ENCODE results near the gene TGFA. TPM values are rescaled to one million over a fixed set of nuclear protein-coding genes. Genes with fewer than 3 reads are reported as not detected.
A peak's percentile ranks its signal among the peaks of the same experiment; 100 is the strongest.

Gene TGFA
- total RNA-seq, 1 experiment from 2014 or later: 4.2 TPM

DNA sequence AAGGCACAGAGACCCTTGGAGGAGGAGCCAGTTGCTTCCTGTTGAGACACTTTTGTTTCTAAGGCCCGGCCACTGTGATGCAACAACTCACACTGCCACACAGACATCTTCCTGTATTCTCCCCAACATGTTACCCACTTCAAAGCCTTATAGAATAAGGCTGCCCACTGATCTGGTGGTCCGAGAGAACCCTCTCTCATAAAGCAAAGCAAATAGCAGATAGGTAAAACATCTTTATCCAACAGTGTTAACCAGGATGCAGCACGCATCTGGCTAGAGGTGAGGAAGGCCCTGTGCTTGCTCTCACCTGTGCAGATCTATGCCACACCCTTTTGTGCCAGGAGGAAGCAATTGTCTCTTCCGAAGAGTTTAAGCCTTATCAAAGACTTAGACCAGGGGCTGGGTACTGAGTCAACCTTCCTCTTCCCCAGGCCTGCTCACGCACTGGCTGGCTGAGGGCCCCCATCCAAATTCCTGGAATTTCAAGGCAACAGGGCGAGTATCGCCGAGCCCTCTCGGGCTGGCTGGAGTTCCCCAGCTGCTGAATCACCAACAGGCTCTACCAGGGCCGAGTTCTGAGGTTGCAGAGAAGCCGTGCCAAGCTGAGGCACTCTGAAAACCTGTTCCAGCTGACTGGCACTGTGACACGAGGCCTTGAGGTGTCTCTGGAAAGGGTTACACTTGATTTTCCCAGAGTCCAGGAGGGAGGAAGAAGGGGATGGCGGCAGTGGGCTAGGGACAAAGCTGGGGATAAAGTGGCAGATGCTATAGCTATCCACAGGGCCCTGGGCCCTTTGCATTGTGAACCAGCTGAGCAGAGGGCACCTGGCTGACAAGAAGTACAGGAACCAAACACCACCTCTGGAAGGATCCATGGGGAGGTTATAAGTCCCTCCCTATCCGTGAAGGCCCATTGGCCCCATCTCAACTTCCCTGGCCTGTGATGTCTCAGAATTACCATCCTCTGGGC lies 29.3 kb downstream of the TGFA start:
- DNase-seq (ENCODE audit: low read depth): peak; percentile 90

DNA sequence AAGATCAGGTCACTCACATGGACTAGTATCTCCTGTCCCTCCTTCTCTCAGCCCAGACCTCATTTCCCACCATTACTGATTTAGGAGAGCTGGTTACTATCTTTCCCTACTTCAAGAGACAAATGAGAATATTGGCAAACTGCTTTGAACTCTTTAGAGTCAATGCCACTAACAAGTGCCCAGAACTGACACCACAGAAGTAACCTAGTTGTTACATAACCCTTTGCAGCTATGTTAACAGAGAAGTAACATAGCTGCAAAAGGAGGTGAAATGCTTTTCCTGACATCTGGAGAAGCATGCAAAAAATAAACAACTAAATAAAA lies 30.0 kb downstream of the TGFA start:
- no peak for DNase-seq (ENCODE audit: low read depth)

DNA sequence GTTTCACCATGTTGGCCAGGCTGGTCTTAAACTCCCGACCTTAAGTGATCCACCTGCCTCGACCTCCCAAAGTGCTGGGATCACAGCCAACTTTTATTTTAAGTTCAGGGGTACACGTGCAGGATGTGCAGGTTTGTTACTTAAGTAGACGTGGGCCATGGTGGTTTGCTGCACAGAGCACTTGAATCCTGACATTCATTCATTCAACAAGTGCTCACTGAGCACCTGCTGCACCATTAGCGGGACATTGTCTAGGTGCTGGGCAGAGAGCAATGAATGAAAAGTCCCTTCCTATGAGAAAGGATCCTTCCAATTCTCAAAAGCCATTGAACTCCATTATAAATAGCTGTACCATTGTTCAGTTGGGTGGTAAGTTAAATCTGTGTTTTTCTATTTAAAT lies 31.0 kb downstream of the TGFA start:
- DNase-seq (ENCODE audit: low read depth): no peak

DNA sequence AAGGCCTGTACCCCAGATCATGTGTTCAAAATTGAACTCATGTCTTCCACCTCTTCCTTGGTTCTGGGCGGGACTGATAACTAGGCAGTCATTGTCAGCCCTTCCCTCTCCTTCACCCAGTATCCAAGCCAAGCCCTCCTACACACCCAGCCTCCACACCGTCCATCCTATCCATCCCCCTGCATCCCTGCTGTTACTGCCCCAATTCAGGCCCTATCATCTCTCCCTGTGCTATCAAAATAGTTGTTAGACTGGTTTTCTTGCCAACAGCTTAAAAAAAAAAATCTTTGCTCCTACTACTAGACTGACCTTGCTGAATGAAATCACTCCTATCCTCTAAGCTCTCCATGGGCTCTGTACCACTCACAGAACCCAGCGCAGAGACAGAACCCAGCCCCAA lies 32.8 kb downstream of the TGFA start:
- no peak for DNase-seq (ENCODE audit: low read depth)

DNA sequence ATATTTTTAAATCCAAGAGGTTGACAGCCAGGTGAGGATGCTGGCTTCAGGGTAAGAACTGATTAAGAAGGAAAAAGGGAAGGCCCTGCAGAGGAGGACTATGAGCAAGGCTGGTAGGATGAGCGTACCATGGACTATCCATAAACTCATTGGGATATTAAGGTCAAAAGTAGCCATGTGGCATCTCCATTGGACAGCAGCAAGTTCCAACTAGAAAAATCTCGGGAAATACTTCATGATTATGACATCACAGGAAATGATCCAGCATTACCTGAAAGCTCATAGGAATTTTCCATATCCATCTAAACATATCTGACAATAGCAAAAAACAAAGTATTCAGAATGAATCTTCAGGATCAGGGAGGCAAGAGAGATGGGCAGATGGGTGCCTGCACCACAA lies 34.2 kb downstream of the TGFA start:
- no peak for DNase-seq (ENCODE audit: low read depth)

DNA sequence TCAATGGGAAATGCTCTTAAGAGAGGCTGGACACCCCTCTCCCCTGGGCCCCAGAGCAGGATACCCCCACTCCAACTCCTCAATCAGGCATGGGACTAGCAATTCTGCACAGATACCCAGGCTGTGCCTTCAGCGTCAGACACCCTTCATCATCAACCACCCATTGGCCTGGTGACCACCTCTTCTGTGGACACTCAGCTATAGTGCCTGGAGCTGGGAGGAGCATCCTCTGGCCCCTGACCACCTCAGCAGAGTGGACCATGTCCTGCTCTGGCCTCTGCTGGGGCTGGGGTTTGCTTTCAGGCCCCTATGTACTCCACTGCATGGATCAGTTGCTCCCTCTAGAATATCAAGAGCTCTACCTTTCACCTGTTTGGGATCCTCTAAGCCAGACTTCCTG lies 35.1 kb downstream of the TGFA start:
- DNase-seq (ENCODE audit: low read depth): no peak

DNA sequence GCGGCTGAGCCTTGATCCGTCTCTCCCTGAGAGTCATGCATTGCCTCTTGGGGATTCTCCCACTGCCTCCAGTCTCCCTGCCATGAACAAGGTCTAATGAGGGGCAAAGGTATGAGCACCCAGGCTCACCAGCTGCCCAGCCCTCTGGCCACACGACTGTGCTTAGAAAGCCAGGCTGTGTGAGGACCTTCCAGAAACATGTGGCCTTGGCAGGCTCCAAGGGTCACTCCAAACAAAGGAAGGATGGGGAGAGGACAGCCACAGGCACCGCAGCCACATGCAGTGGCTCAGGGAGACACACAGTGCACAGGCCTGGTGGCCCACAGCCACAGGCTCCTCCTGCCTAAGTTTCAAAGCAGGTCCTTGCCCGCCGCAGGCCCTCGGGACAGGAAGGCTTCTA lies 35.8 kb downstream of the TGFA start:
- DNase-seq (ENCODE audit: low read depth): no peak

DNA sequence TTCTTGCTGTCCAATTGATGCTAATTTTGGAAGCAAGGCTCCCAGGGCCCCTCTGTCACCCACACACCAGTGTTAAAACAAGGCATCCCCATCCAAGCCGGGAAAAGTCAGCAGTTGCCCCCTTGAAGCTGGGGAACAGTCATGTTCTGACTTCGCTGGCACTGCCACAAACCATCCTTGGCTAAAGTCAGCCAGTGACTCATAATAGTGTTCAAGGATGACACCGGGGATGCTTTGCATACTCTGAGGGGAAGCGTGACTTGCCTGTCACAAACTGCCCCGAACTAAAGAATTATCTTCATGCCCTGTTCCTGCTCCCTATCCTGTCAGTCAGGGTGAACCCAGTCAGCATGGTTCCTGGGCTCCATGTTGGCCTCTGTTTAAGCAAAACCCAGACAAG lies 37.0 kb downstream of the TGFA start:
- DNase-seq (ENCODE audit: low read depth): peak; percentile 71

DNA sequence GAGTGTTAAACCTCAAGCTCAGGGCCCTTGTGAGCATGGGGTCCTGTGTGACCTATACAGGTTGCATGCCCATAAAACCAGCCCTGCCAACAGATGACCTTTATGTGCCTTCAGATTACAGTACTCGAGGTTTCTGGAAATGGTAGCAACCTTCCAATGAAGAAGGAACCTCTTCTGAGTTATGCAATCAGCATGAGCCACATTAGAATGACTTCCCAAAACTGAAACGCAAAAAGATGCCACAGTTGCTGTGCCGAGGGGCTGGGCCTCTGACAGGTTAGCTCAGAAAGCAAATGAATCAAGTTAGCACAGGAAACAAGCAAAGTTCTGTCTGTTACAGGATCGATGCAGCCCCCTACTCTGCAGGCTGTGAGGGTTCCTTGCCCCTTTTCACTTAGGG lies 37.7 kb downstream of the TGFA start:
- DNase-seq (ENCODE audit: low read depth): no peak

DNA sequence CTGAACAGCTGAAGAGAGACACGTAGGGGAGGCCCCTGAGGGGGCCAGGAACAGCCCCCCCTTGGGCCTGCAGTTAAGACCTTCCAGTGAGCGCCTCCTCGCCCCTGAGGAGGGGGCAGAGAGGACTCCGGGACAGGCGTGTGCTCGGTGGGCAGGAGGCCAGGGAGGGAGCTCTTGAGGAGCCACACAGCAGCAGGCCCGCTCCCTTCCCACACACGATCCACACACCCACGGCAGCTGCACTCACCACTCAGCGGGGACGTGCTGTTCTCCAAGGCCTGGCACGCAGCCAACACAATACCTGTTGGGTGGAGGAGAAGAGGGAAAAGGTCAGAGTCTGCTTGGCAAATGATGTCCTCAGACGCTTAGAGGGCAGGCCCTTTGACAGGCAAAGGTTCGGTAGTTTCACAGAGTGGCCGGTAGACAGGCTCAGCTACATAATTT lies 39.0 kb downstream of the TGFA start:
- DNase-seq (ENCODE audit: low read depth): no peak

DNA sequence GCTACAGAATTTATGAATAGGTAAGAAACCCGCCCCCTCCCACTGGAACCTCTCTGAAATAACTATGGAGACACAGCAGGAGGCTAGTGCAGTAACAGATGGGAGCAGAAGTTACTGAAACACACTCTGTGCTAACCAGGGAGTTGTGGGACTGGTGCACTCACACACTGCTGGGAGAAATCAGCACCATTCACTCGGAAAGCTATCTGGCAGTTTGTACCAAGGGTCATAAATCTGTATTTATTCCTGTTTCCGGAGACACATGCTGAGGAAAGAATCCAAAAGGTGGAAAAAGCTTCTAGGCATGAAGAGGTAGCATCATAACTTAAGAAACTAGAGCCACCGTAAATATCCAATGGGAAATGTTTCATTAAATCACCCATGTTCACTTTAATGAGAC lies 39.9 kb downstream of the TGFA start:
- no peak for DNase-seq (ENCODE audit: low read depth)

DNA sequence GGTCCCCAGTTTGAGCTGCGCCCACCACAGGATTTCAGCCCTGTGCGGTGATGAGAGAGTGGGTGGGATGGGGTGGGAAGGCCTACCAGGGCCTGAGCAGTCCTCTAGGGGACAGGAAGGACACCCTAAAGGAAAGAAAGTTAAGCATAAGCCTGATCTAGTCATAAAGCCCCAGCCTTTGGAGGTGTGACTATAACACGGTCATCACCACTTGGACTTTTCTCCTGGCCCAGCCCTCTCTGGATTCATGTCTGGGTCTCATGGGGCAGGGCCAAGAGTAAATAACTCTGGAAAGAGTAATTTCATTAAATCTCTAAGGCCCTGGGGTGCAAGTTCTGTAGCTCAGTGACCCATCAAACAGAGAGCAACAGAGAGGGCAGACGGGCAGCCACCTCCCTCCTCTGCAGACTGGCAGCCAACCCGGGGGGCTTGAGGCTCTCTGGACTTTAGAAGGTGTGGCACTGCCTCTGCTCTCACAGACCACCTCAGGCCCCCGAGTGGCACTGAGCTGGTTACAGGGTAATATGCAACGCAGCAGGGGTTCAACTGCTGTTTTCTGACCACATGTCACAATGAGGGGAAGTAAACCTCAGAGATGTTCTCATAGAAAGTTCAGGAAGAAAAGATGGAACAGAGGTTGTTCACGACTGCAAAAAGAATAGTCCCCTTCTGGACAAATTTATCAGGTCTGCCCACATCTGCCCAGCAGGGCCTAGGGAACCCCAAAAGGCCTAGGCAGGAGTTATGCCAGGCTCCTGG lies 41.5 kb downstream of the TGFA start:
- DNase-seq (ENCODE audit: low read depth): no peak

DNA sequence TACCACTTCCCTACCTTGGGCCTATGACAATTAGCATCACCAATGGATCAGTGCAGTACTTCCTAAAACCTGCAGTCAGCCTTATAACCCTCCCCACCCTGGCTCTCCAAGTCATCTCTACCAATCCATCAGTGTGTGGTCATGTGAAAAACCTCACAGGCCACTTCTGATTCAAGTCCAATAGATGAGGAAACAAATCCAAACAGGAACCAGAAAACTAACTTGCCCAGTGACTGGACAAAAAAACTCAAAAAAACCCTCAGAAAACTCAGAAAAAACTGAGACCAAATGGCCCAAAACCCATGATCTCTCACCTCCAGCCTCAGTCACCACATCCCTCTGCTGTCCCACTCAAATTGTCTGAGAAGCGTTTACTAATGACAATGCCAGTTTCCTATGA lies 43.3 kb downstream of the TGFA start:
- DNase-seq (ENCODE audit: low read depth): no peak

DNA sequence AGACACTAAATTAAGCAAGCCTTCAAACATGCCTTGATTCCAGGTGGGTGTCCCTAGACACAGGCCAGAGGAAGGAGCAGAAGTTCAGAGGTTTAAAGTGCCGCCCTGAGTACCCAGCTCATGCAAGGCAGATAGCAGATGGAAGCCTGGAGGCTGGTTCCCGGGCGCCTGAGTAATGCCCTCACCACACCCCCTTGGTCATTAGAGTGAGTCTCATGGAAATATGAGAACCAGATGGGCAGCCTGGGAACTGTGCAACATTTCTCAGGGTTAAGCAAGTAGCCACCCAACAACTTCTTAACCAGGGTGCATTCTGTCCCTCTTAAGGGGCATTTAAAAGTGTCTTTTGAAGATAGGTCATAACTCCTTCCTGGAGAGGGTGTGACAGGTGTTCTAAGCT lies 44.1 kb downstream of the TGFA start:
- DNase-seq (ENCODE audit: low read depth): peak; percentile 59

DNA sequence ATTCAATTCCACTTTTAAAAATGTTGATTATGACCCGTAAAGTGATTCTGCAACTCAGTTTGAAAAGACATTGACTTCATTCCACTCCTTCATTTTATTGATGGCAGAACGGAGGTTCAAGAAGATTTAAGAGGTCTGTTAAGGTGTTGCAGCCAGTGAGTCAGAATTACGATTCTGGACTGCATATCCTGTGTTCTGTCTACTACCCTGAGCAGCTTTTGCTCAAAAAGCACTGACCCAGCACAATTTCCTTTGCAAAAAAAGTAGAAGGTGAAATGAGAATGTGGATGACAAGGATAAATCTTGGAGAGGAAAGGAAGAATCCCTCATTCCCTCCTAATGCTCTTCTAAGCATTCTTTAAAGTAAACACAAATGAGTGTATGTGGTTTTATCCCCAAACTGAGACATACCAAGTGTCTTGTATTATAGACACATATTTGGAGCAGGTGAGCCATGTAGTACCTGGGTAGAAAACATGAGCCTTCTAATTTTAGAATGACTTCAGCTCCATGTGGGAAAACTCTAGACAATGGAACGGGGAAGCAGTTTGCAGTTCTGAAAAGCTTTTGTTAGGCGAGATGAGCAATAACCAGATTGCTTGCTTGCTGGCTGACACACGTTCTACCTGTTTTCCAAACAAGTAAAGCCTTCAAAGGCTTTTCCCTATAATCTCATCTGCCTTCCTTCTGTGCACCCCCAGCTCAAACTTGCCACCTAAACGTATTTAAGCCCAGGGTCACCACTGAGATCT lies 44.7 kb downstream of the TGFA start:
- DNase-seq (ENCODE audit: low read depth): no peak

DNA sequence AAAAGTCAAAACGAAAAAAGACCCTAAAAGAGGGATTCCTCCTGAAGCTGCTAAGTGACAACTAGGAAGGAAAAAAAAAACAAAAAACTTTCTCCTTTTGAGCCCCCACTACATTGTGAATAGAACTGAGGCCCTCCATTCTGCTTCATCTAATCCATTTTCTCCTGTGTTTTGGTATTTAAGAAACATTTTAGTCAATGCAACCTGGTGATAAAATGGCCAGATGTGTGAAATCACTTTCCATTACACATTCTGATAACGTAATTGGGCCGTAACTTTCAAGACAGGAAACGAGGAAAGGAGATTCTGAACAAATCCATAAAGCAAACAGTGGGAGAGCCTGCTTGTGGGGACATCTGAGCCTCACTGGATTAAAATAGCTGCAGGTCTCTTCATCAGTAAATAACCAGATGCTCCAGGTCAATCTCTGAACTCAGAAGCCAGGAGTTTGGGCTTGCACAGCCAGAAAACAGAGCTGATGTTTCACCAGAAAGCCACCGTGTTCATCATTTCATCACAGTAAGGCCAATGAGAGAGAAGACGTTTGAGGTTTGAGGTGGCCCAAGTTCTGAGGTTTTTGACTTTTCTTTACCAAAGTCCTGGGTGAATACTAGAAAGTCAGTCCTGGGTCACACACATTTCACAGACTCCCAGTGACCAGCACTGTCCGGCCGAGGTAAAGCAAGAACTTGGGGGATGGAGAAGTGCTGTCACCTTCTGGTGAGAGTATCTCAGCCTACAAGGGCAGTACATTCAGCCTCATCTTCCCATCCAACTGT lies 47.8 kb downstream of the TGFA start:
- no peak for DNase-seq (ENCODE audit: low read depth)

DNA sequence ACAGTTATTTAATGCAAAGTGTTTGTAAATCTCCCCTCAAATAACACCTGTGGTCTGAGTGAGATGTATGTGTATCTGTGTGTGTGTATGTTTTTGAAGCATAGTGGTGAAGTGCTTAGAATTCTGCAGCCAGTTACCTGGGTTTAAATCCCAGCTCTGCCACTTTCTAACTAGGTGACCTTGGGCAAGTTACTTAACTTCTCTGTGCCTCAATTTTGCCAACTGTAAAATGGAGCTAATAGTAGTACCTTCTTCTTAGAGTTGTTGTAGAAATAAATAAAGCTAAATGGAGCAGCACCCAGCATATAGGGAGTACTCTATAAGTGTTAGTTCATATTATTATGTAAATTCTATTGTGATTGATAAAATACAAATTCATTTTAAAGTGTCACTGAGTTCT lies 48.9 kb downstream of the TGFA start:
- DNase-seq (ENCODE audit: low read depth): no peak

DNA sequence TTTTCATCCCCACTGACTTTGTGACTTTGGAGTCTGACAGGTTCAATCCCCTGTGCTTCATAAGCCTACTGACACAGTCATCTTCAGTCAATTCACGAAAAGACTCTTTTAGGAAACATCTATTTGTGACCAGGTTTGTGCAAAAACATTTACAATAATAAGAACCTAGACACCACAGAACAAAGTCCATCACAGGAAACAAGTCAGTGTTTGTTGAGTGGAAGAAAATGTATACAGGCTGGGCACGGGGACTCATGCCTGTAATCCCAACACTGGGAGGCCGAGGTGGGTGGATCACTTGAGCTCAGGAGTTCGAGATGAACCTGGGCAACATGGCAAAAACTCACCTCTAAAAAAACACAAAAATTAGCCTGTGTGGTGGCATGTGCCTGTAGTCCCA lies 49.7 kb downstream of the TGFA start:
- no peak for DNase-seq (ENCODE audit: low read depth)

DNA sequence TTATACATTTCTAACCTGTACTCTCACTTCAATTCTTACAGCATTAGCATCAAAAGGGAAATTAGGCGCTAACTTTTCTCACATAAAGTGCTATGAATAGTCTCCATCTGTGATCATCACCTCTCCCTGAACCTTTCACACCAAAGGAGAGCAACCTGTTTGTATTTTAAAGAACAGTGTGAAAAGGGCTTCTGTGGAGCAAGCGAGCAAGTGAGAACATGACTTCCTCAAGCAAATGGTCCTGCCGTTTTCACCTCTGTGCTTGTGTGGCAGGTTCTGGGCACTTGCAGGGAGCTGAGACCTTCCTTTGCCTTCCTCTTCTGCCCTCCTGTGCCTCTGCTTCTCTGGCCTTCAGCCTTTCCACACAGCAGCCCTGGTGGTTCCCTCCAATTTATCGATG lies 51.9 kb downstream of the TGFA start:
- DNase-seq (ENCODE audit: low read depth): no peak

DNA sequence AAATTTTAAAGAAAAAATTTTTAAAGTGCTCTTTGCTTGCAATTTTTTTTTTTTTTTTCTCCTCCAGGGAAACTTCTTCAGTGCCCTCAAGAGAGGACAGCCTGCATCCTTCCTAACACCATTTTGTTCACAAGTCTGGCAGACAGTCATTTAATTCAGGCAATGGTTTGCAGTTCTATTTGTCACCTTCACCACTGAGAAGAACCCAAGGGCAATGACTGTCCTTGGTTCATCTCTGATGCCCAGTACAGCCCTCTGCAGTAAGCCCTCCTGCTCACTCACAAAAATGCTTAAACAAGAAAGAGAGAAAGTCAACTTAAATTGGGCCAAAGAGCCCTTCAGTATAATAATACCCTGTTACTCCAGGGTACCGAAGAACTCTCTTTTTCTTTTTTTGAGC lies 52.4 kb downstream of the TGFA start:
- no peak for DNase-seq (ENCODE audit: low read depth)

DNA sequence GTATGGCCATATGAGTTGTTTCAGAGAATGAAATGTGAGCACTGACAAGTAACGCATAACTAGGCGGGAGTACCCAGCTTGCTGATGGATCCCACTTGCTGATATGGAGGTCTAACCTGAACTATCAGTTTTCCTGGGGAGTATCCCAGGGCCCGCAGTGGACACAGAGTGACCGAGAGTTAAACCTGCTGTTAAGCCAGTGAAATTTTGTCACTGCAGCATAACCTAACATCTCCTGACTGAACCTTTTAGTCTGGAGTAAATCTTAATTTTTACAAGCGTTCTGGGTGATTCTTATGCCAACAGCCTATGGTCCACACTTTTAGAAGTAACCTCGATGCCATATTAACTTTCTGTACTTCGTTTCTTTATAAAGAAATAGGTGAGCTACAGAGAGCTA lies 54.4 kb downstream of the TGFA start:
- DNase-seq (ENCODE audit: low read depth): no peak

DNA sequence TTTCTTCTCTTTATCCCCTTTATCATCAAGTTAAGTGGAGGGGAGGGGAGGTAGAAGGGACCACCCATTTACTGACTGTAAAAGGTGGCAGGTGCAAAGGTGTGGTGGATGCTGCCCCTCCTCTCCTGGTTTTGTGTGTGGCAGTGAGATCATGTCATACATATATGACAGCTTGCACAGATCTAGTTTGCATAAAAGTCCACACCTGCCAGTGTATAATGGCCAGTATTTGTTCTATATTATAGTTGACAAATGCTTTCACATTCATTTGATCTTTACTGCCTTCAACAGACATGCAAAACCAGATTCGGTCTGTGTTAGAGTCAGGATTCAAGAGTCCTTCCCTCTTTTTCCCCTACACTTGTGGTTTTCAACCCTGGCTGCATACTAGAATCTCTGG lies 55.1 kb downstream of the TGFA start:
- DNase-seq (ENCODE audit: low read depth): no peak
